ENCODE results near the gene ZNF728. TPM values are rescaled to one million over a fixed set of nuclear protein-coding genes. Genes with fewer than 3 reads are reported as not detected.

The ZNF728 gene
- total RNA-seq: 1 to 10 TPM in 1 of 3 donors, under 1 TPM in 2; 0.23 to 3.4 (median 0.53) TPM
- long read RNA-seq, donor 1, partial matches to known transcripts: 0 of 2 reads
- long read RNA-seq, donor 1, other reads (novel, unspliced or antisense): 0 of 2 reads
- long read RNA-seq, donor 2: 0 reads

- H3K4me3 ChIP-seq: no peak within 1 kb of the TSS
- no peaks in the 10 kb centered on the region for H3K36me3 ChIP-seq (ENCODE audit: low read depth)
- H3K9me3 ChIP-seq: peaks cover 81% of the 10 kb centered on the region
- DNase-seq: peak; percentile 12 to 53 (median 30)
- TF ChIP-seq CTCF (IDR thresholded peaks at IDR 0.05): no peak
- ATAC-seq: no peak
- intact Hi-C loops (cut with DNase I, micrococcal nuclease): no loop called here
- no peaks in the 10 kb centered on the region for H3K4me1 ChIP-seq (ENCODE audit: low read depth)
Measured at GRCh38 chr19:23002690-23003422, at the start of gene ZNF728. TSS of gene ZNF728 (minus strand) at chr19:23003176. CDS start at chr19:23003030, 146 bp downstream.

- Histone ChIP-seq H3K9me3 (peaks cover 33% of the 10 kb centered on the region), H3K4me1 (ENCODE audit: low read depth) (no peaks in the 10 kb centered on the region), H3K4me3 (no peak overlapping the region), H3K36me3 (ENCODE audit: low read depth) (no peaks in the 10 kb centered on the region)
- TF ChIP-seq CTCF (IDR thresholded peaks at IDR 0.05): no peak
- no peak for ATAC-seq
- DNase-seq: no peak
- intact Hi-C loops (cut with DNase I, micrococcal nuclease): no loop called here
Measured at GRCh38 chr19:23052349-23052748, 49.4 kb upstream of the ZNF728 start.

GRCh38 chr19:23049256-23049655, 46.3 kb upstream of the ZNF728 start:
- no peak for DNase-seq
- Histone ChIP-seq H3K4me3 (no peak overlapping the region), H3K36me3 (ENCODE audit: low read depth) (no peaks in the 10 kb centered on the region), H3K4me1 (ENCODE audit: low read depth) (no peaks in the 10 kb centered on the region), H3K9me3 (peaks cover 39% of the 10 kb centered on the region)
- no peak for TF ChIP-seq CTCF (IDR thresholded peaks at IDR 0.05)
- intact Hi-C loops (cut with DNase I, micrococcal nuclease): no loop called here
- no peak for ATAC-seq

- no peaks in the 10 kb centered on the region for H3K36me3 ChIP-seq (ENCODE audit: low read depth)
- intact Hi-C loops (cut with DNase I, micrococcal nuclease): no loop called here
- H3K9me3 ChIP-seq: peaks cover 57% of the 10 kb centered on the region
- no peak for ATAC-seq
- no peak for TF ChIP-seq CTCF (IDR thresholded peaks at IDR 0.05)
- DNase-seq: no peak
- H3K4me3 ChIP-seq: no peak overlapping the region
- no peaks in the 10 kb centered on the region for H3K4me1 ChIP-seq (ENCODE audit: low read depth)
Measured at GRCh38 chr19:23046743-23047142, 43.8 kb upstream of the ZNF728 start.

GRCh38 chr19:23033721-23034120, 30.7 kb upstream of the ZNF728 start:
- H3K36me3 ChIP-seq (ENCODE audit: low read depth): no peaks in the 10 kb centered on the region
- TF ChIP-seq CTCF (IDR thresholded peaks at IDR 0.05): no peak
- no peak overlapping the region for H3K4me3 ChIP-seq
- DNase-seq (no peak), ATAC-seq (no peak)
- H3K4me1 ChIP-seq (ENCODE audit: low read depth): no peaks in the 10 kb centered on the region
- intact Hi-C loops (cut with DNase I, micrococcal nuclease): no loop called here
- H3K9me3 ChIP-seq: peaks cover 59% of the 10 kb centered on the region
